ENCODE measurements around the gene PIP5KL1.
"Not testable (repeated sequence)": the region's sequence is repeated elsewhere in the genome, so short reads cannot be mapped to it uniquely, and the experiment has no call there.

PIP5KL1 gene

DNA sequence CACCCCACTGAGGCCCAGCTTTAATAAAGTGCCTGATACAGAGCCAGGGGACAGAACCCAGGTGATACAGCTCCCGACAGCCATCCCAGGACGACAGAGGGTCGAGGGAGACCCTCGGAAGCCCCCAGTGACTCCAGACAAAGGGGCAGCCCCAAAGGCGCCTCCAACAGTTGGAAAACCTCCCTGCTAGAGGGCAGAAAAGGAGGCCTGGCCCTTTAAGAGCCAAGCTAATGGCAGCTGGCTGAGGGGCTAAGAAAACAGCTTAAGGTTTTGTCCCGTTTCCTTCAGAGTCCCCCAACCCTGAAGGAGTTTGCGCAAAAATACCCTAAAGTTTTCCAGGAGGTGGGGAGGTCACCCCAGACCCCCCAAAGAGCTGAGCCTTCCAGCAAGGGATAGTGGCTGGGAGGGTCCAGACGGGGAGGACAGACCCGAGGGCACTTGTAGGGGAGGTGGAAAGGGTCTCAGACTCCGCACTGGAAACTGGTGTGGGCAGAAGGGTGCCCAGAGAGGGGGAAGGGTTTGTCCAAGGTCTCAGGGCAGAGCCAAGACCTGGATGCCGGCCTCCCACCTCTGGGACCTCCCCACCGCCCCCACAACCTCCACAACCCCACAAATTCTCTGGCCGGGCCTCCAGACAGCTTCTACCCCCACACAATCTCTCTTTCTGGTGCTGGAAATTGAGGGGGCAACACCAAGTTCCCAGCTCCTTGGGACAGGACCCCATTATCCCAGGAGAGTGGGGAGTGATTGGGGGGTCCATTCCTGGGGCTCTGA, 44.9 kb downstream of the PIP5KL1 start:
- DNase-seq = no peak

DNA sequence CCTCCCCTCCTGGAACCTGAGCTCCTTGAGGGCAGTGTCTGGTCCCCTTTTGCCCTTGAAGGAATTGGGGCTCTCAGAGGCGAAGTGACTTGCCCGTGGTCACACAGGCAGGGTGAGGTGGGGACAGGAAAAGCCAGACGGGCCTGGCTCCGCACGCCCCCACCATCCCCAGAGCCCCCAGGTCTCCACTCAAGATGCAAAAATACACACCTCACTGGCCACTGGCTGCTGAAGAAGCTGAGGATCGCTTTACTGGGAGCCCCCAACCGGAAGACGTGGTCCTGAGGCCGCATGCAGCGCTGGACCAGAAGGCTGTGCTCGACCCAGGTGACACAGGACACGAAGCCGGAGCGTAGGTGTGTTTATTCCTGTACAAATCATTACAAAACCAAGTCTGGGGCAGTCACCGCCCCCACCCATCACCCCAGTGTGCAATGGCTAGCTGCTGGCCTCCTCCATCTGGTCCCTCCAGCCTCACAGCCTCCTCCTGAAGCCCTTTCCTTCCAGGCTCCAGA, 45.5 kb downstream of the PIP5KL1 start:
- DNase-seq = no peak

DNA sequence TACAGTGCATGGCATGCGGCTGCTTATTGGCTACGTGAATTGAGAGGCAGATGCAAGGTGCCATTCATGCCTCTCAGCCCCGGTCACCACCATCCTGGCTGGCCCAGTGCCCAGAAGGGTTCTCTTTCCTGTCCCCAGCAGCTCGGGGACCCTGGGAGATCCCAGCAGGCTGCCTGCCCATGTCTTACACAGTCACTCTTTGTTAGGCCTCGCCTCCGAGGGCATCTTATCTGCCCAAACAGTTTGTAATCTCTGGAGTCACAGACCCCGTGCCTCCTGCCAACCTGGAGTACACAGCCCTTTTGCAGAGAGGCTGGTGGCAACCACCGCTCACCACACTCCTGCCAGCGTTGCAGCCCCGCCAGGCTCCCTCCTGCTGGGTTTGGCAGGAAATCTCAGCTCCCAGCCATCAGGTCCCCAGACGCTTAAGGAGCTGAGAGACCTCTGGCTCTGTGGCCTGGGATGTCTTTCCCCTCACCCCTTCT, 46.1 kb downstream of the PIP5KL1 start:
- DNase-seq = no peak

- DNase-seq = no peak
Observed at GRCh38 chr9:127883959-127884358, 46.6 kb downstream of the PIP5KL1 start.

GRCh38 chr9:127881715-127882114, 48.9 kb downstream of the PIP5KL1 start:
- not testable (repeated sequence) for DNase-seq

GRCh38 chr9:127880143-127880542, 50.4 kb downstream of the PIP5KL1 start:
- DNase-seq = no peak

DNA sequence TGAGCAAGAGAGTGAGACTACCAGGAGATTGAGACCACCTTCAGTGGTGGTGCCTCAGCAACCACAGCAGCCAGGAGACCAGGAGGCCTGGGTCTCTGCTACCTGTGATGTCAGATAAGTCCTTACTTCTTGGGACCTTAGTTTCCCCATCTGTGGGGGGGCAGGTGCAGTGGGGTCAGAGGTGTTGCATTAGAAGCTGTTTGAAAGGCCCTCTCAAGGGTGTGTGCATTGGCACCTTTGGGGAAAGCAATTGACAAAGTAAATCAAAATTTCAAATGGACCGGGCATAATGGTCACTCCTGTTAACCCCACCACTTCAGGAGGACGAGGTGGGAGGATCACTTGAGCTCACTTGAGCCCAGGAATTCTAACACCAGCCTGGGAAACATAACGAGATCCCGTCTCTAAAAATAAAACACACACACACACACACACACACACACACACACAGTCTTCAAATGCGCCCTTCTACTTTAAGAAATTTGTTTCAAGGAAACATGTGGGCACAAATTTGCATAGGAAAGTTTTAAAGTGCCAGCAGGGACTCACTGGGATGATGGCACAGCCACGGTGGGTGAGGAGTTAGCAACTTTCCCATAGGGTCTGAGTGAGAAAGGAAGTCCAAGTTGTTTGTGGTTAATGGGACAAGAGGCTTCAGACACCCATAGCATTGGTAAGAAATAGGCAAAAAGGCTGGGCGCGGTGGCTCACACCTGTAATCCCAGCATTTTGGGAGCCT, 51.8 kb downstream of the PIP5KL1 start:
- DNase-seq = no peak

GRCh38 chr9:127878001-127878651, 52.5 kb downstream of the PIP5KL1 start:
- no peak for DNase-seq

- DNase-seq = no peak
Observed at GRCh38 chr9:127877566-127877998, 53.0 kb downstream of the PIP5KL1 start, which contains the start of gene AK1. Gene AK1, minus strand, starts transcription at chr9:127877675. Its CDS starts 3,058 bp downstream, at chr9:127874617.

- no peak for DNase-seq
Observed at GRCh38 chr9:127876764-127877562, 53.6 kb downstream of the PIP5KL1 start.

- no peak for DNase-seq
Observed at GRCh38 chr9:127876026-127876763, 54.4 kb downstream of the PIP5KL1 start.

DNA sequence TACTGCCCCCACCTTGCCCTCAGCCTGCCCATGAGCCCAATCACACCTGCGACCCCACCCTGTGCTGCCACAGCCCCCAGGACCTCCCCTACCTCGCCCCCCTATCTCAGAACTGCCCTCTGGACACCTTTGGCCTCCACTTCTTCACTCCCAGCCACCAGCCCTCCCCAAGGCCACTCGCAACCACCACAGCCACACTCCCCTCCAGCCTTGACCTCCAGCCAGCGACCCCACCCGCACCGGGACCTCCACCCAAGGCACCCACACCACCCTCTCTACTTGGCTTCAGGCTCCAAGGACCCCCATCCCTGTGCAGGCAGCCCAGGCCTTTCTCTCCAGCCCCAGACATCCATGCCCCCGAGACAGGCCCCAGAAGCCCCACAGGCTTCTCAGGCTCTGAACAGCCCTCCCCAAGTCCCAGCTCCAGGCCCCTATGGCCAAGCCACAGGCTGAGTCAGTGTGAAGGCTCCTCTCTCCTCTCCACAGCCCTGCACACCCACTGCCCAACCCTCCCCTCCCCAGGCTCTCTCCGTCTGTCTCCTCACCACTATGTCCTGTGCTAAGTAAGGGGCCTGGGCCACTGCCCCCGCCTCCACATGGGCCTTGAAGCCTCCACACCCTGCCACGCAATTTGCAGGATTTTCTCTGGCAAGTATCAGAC, 55.1 kb downstream of the PIP5KL1 start:
- no peak for DNase-seq

DNA sequence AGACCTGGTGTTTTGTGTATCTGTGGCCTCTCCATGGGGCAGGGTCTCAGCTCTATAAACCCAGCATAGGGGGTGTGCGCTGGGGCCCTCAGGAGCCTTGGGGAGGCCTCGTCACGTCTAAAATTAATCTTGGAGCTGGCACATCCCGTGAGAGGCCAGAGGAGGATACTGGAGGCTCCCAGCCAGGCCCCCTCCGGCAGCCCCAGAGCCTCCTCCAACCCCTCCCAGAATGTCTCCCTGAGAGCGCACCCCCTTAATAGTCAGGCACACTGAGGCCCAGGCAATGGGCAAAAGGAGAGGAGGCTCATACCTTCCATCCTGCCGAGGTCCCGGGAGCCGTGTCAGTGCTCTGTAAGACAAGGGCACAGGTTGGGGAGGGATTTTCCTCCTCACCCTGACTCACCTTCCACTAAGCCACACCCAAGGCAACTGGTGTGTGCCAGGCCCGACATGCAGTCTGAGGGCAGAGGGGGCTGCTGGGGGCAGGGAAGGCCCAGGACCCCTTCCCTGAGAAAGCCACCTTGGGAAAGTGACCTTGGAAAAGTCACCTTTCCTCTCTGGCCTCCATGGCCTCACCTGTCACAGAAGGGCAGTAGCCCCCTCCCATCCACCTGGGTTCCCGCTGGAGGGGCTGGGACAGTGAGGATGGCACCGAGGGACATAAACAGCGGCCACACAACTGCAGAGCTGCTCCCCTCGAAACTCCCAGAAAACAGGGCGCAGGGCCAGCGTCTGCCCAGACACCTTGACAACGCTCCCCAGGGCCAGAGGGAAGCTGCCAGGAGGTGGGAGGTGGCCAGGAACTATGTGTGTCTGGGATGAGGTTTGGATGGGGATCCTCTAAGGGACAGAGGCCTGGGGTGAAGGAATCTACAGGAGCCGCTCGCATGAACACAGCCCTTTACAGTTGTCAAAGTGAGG, 56.0 kb downstream of the PIP5KL1 start:
- no peak for DNase-seq

DNA sequence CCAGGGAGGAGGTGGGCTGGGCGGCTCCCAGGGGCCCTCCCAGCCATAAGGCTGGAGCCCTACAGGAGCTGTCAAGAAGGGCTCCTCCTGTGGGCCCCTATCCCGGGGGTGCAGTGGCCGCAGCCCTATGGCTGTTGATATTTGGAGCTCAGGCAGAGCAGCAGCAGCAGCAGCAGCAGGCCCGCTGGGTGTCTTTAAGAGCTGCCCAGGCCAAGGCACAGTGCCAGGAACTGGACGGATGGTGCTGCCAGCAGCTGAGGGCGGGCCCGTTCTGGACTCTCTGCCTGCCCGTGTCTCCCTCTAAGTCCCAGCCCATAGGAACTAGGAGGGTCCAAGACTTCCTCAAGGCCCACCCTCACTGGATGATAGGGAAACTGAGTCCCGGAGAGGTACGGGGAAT, 56.7 kb downstream of the PIP5KL1 start:
- no peak for DNase-seq

DNA sequence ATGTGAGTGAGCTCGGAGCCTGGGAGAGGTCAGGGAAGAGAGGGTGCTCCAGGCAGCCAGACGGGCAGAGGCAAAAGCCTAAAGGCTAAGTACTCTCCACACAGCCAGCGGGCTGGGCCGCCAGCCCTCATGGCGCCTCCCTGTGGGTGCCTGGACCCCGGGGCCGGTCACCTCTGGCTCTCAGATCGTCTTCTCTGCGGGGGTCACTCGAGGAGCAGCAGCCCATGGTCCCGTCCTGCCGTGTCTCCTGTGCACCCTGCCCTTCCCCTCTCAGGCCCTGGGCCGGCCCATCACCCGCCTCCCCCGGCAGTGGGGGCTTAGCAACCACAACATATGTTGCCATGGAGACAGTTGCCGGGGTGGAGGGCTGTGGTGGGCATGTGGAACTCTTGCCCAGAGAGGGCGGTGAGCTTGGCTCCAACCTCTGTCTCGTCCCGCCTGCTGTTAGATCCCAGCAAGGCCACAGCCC, 57.3 kb downstream of the PIP5KL1 start:
- no peak for DNase-seq

DNA sequence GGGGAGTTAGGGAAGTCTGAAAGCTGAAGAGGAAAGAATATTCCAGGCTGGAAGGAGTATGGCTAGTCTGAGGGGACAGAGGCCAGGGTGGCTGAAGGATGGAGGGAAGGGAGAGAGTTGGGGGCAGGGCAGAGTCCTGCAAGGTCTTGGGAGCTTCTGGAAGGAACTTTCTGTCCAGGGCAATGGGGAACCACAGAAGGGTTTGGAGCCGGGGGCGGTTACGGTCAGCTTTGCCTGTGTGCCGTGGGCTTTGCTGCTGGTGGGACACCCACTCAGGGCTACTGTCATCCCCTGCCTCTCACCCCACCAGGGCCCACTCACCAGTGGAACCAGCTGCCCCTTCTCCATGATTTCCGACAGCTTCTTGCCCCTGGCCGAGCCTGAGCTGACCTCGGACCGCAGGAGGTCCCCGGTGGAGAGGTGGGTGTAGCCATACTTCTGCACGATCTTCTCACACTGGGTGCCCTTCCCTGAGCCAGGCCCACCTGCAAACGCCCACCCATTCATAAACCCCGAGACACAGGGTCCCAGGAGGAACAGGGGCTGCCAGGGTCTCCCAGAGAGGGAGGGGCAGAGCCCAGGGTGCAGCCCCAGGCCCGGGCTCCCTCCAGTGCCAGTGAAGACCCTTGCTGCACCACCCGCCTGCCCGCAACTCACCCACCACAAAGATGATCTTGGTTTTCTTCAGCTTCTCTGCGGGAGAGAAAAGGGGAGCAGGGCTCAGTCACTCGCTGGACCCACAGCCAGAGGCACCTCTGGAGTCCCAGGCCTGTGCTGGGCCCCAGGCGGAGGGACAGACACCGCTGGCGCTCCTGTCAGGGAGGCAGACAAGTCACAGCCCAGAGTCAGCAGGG, 58.0 kb downstream of the PIP5KL1 start:
- DNase-seq = no peak

DNA sequence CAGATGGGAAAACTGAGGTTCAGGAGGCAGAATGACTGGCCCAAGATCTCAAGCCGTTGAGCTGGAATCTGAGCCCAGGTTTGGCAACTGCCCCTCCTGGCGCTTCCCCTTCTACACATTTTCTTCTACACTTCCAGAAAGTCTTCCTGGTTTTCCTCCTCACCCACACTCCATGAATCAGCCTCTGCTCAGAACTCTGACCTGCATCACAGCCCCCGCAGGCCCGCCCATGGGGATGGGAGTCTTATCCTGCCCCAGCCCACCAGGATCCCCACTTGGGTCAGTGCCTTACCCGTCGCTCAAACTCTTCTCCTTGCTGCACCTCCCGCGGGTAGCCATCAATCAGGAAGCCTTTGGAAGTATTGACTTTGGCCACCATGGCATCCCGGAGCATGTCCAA, 59.0 kb downstream of the PIP5KL1 start:
- DNase-seq = no peak

DNA sequence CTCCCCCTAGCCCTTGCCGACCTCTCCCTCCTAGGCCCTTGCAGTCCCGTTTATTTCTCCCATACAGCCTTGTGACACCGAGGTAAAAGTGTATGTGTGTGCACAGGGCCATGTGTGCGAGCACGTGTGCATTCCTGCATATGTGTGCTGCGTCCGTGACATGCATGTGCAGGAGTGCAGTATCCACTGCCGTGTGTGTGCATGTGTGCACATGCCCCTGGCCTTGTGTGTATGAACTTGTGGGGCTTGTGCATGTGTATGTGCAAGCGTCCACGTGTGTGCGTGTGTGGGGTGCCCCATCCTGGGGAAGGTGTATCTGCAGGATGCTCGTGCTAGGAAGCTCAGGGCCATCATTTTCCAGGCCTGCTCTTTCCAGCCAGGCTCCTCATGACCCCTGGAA, 59.7 kb downstream of the PIP5KL1 start:
- no peak for DNase-seq

Measured in central memory CD4-positive, alpha-beta T cell (primary cell).